ENCODE measurements around the gene CAPN15. TPM values are rescaled to one million over a fixed set of nuclear protein-coding genes. Genes with fewer than 3 reads are reported as not detected.

The CAPN15 gene
- total and polyA plus RNA-seq, 9 of the 15 experiments (the other 6 are each of a cell fraction or from before 2014, with no cell fraction given), result 0.62 to 111 (median 14.2) TPM

GRCh38 chr16:491220-491919 lies 36.1 kb upstream of the CAPN15 start:
- DNase-seq (ENCODE audit: extremely low read depth in 1 of 4, low spot score in 3 of 4) (peak in 3 of 4 experiments; percentile 45 to 57 (median 52)), FAIRE-seq (no peak), ATAC-seq (peak; percentile 83)
- H3K9me1 ChIP-seq (ENCODE audit: control insufficient read depth, insufficient read depth, low read length), result no peaks in the 10 kb centered on the region
- in situ Hi-C loops (cut with MboI) (no loop called here), intact Hi-C loops (cut with micrococcal nuclease) (no loop called here)
- peaks cover 2% of the 10 kb centered on the region; the same call in 1 of the 3 replicates for H3K36me3 ChIP-seq (ENCODE audit: control insufficient read depth, insufficient read depth, low read length)
- no peak for TF ChIP-seq KHSRP (IDR thresholded peaks at IDR 0.05)
- no peak for TF ChIP-seq MBD1 (CRISPR knock-in tag; IDR thresholded peaks at IDR 0.05)
- peak; percentile 75 for TF ChIP-seq SPI1 (IDR thresholded peaks at IDR 0.05; ENCODE audit: borderline replicate concordance, low read depth, low read length)
- no peak for TF ChIP-seq RBM22 (IDR thresholded peaks at IDR 0.05; ENCODE audit: low read depth, low read length, poor library complexity, severe bottlenecking)
- no peak for TF ChIP-seq ZNF280A (IDR thresholded peaks at IDR 0.05; ENCODE audit: low read depth, partially characterized antibody)
- peak; percentile 45 to 58; a peak in 3 of 4 replicates for TF ChIP-seq NRF1 (conservative IDR thresholded peaks at IDR 0.05 in 1 of 2, IDR thresholded peaks at IDR 0.05 in 1 of 2)
- TF ChIP-seq E2F6 (IDR thresholded peaks at IDR 0.05; ENCODE audit: borderline replicate concordance in 1 of 2, extremely low read depth in 1 of 2, insufficient read depth in 1 of 2, insufficient read length in 1 of 2, low read depth in 1 of 2, low read length in 1 of 2, poor library complexity in 1 of 2, severe bottlenecking in 1 of 2), result peak in 1 of 2 experiments; percentile 24
- TF ChIP-seq MAX (CRISPR knock-in tag; IDR thresholded peaks at IDR 0.05), result peak; percentile 49
- no peak overlapping the region for H3K4me3 ChIP-seq
- no peaks in the 10 kb centered on the region for H3K27me3 ChIP-seq (ENCODE audit: control insufficient read depth in 2 of 2, insufficient read depth in 2 of 2, low read length in 2 of 2)
- H3K27ac ChIP-seq (ENCODE audit: extremely low read depth, low read depth, low read length), result no peak overlapping the region
- no TSS peak for BruUV-seq (replicated peaks)
- no peaks in the 10 kb centered on the region for H3K79me2 ChIP-seq (ENCODE audit: control insufficient read depth, insufficient read depth, low read length)
- POLR2A ChIA-PET, result interaction anchor here (0.6 kb wide), 1 partner anchor 9 kb away, joined by 3 read pairs; no protein-coding TSS in a partner anchor
- no peaks in the 10 kb centered on the region for H4K20me1 ChIP-seq (replicated peaks; ENCODE audit: control insufficient read depth, insufficient read depth, low read length)
- CTCF ChIA-PET (ENCODE audit: low intra/inter-chr PET ratio), result no interaction called here
- no peaks in the 10 kb centered on the region for H3K9me3 ChIP-seq (replicated peaks; ENCODE audit: control insufficient read depth, insufficient read depth, low read depth, low read length)
- H3K4me2 ChIP-seq (ENCODE audit: insufficient read depth, low read length), result no peak overlapping the region
- H2AFZ ChIP-seq (ENCODE audit: low read depth, low read length), result no peak overlapping the region
- H3K4me1 ChIP-seq (replicated peaks in 1 of 2; ENCODE audit: control insufficient read depth in 2 of 2, insufficient read depth in 2 of 2, low read length in 2 of 2), result peaks cover 0 to 34% of the 10 kb centered on the region in 2 experiments; a peak in 3 of 5 replicates
- 54% methylated on average over 18 of the region's 19 CpGs for WGBS (ENCODE audit: insufficient coverage, low coverage, missing lambda C conversion rate)
- peak overlapping the region in 1 of 2 experiments; percentile 60; a peak in 2 of 4 replicates for H3K9ac ChIP-seq (ENCODE audit: insufficient read depth in 1 of 2, low read depth in 2 of 2, low read length in 2 of 2)

Measured in K562 (cell line).